AG04450 (cell line): ENCODE measurements around the gene MYL10. TPM values are rescaled to one million over a fixed set of nuclear protein-coding genes. Genes with fewer than 3 reads are reported as not detected.

Experiments
- CTCF ChIA-PET: fragments of 300-600, 350-600 bp; formaldehyde crosslinking; extraction: SDS; loops from one replicate; lab custom pipeline; 2022; ENCODE audit warnings: antibody characterized with exemption, inconsistent platforms; lab: Charles Lee
- POLR2A ChIA-PET: fragments of 350-600 bp; formaldehyde crosslinking; extraction: SDS; loops from one replicate; lab custom pipeline; 2021; ENCODE audit warnings: antibody characterized with exemption, inconsistent platforms; lab: Yijun Ruan, JAX
- DNase-seq: peaks from one replicate; pipeline ENCODE4 v3.0.0-alpha.2; 2011; ENCODE audit warnings: low read depth, low spot score
- H3K27ac ChIP-seq: one replicate; pipeline ENCODE4 v1.5.1; 2012; ENCODE audit warnings: low read depth, low read length, control low read depth
- H3K27me3 ChIP-seq: one replicate; pipeline ENCODE4 v1.6.0; 2012; ENCODE audit warnings: low read length; ENCODE audit not compliant: control insufficient read depth, insufficient read depth
- H3K4me3 ChIP-seq: 2 replicates; pipeline ENCODE4 v1.5.1; 2011; ENCODE audit warnings: mild to moderate bottlenecking, low read depth, low read length, control low read depth
- H3K9me3 ChIP-seq: 2 replicates; pipeline ENCODE4 v1.5.1; 2012; ENCODE audit warnings: low read length; ENCODE audit not compliant: control insufficient read depth, insufficient read depth
- CTCF ChIP-seq: IDR thresholded peaks from 2 replicates; pipeline ENCODE4 v1.5.1; 2011; ENCODE audit warnings: low read depth, low read length, control low read depth, inconsistent platforms
- polyA plus RNA-seq: library from polyadenylated mRNA; depleted of rRNA; stranded (reverse); fragments of >200 nt; gene quantifications from 2 replicates; pipeline ENCODE4 v1.2.3, GENCODE V29; 2011

Gene MYL10
- polyA plus RNA-seq, 1 experiment: not detected

GRCh38 chr7:101667399-101667798, 38.3 kb upstream of the MYL10 start:
- ChIA-PET CTCF (interaction anchor here (0.6 kb wide), 1 partner anchor 15 kb away, joined by 3 read pairs; no protein-coding TSS in a partner anchor), POLR2A (interaction anchor here (0.6 kb wide), 1 partner anchor 14 kb away, joined by 3 read pairs; no protein-coding TSS in a partner anchor)
- Histone ChIP-seq H3K4me3 (no peak overlapping the region), H3K9me3 (no peaks in the 10 kb centered on the region; the same call in 1 of the 2 replicates), H3K27ac (no peak overlapping the region), H3K27me3 (peaks cover 18% of the 10 kb centered on the region)
- TF ChIP-seq CTCF: no peak
- no peak for DNase-seq

GRCh38 chr7:101666741-101667140, 37.6 kb upstream of the MYL10 start:
- H3K9me3 ChIP-seq: no peaks in the 10 kb centered on the region; the same call in 1 of the 2 replicates
- TF ChIP-seq CTCF: no peak
- H3K27me3 ChIP-seq: peaks cover 18% of the 10 kb centered on the region
- POLR2A ChIA-PET: interaction anchor here (0.6 kb wide), 1 partner anchor 15 kb away, joined by 3 read pairs; no protein-coding TSS in a partner anchor
- no peak overlapping the region for H3K4me3 ChIP-seq
- CTCF ChIA-PET: interaction anchor here (0.6 kb wide), 1 partner anchor 15 kb away, joined by 3 read pairs; no protein-coding TSS in a partner anchor
- no peak for DNase-seq
- no peak overlapping the region for H3K27ac ChIP-seq

- TF ChIP-seq CTCF: no peak
- Histone ChIP-seq H3K27ac (no peak overlapping the region), H3K27me3 (peaks cover 18% of the 10 kb centered on the region), H3K9me3 (no peaks in the 10 kb centered on the region; the same call in 1 of the 2 replicates), H3K4me3 (no peak overlapping the region)
- CTCF ChIA-PET: no interaction called here
- POLR2A ChIA-PET: no interaction called here
- DNase-seq: no peak
These were observed 37.2 kb upstream of the MYL10 start for GRCh38 chr7:101666293-101666692.

GRCh38 chr7:101664893-101665471, 35.9 kb upstream of the MYL10 start:
- TF ChIP-seq CTCF: no peak
- no peak for DNase-seq
- H3K4me3 ChIP-seq: no peak overlapping the region
- ChIA-PET CTCF (no interaction called here), POLR2A (no interaction called here)
- no peaks in the 10 kb centered on the region; the same call in 1 of the 2 replicates for H3K9me3 ChIP-seq
- H3K27me3 ChIP-seq: peaks cover 20% of the 10 kb centered on the region
- no peak overlapping the region for H3K27ac ChIP-seq

GRCh38 chr7:101664436-101664835, 35.3 kb upstream of the MYL10 start:
- CTCF ChIA-PET: no interaction called here
- H3K27me3 ChIP-seq: peaks cover 20% of the 10 kb centered on the region
- TF ChIP-seq CTCF: no peak

More at GRCh38 chr7:101664436-101664835, 35.3 kb upstream of the MYL10 start:
- POLR2A ChIA-PET: no interaction called here
- no peak for DNase-seq
- Histone ChIP-seq H3K9me3 (no peaks in the 10 kb centered on the region; the same call in 1 of the 2 replicates), H3K4me3 (no peak overlapping the region), H3K27ac (no peak overlapping the region)
